Pancreas (tissue), 10 donors: Measurements from ENCODE around the gene RAB40A. TPM values are rescaled to one million over a fixed set of nuclear protein-coding genes. Genes with fewer than 3 reads are reported as not detected.

Experiments
- ATAC-seq, 4 donors: fragments of 200-7000 bp; cut with Tn5 transposase; one replicate each; pipeline versions ENCODE4 v1.8.0 to v1.9.1; 2020; ENCODE audit warnings: mild to moderate bottlenecking in 4 of 4, moderate library complexity in 4 of 4
- DNase-seq, 6 donors: peaks; one replicate each; pipeline ENCODE4 v3.0.0-alpha.2; 2020
- FAIRE-seq: peaks from 2 replicates; lab custom pipeline; 2012; peaks lifted over from hg19 to GRCh38; lab: Jason Lieb, UNC
- H3K27ac ChIP-seq, 4 donors: fragments of 200-600 bp; sonication (generic); 1 replicate in 3 of 4; 2 replicates in 1 of 4; pipeline versions ENCODE4 v1.5.0 to v1.8.0; 2020
- H3K27me3 ChIP-seq, 4 donors: fragments of 200-600 bp; one replicate each; pipeline ENCODE4 v1.8.0; 2021
- H3K36me3 ChIP-seq, 3 donors: fragments of 200-600 bp; sonication (generic) in 1 of 3; one replicate each; pipeline versions ENCODE4 v1.5.0 to v1.8.0; 2020 to 2021
- H3K4me1 ChIP-seq, 3 donors: fragments of 200-600 bp; one replicate each; pipeline ENCODE4 v1.8.0; 2021
- H3K4me3 ChIP-seq, 4 donors: fragments of 200-600 bp; sonication (generic) in 2 of 4; one replicate each; pipeline versions ENCODE4 v1.5.0 to v1.8.0; 2020 to 2021
- H3K9me3 ChIP-seq, 4 donors: fragments of 200-600 bp; one replicate each; pipeline ENCODE4 v1.8.0; 2021
- whole genome bisulfite sequencing, 2 donors: extraction: QIAGEN DNeasy Blood & Tissue Kit; methylation state at CpG; one replicate each; pipeline ENCODE4 v1.1.7; 2013; 5-methylcytosine and 5-hydroxymethylcytosine counted together
- intact Hi-C, 3 donors: fragments of 100-400 bp; cut with DNase I; formaldehyde crosslinking; loops; one replicate each; pipeline versions ENCODE4 v1.11.1 to v1.14.2; 2022
- polyA plus RNA-seq, 2 donors: library from polyadenylated mRNA; stranded (reverse); fragments of 200-250 nt; gene quantifications; one replicate each; pipeline ENCODE4 v1.2.3, GENCODE V29; 2013
- total RNA-seq, 6 donors: library from RNA; stranded (reverse); fragmentation: NEBNext Ultra II Directional in 4 of 6; extraction: Animal tissue kit (Norgen Biotek cat#: 25700) in 4 of 6; gene quantifications; one replicate each; pipeline versions ENCODE4 v1.2.1 to v1.2.4, GENCODE V29; 2021 to 2023
- TF ChIP-seq, protein P1 (sequence below), 4 donors: fragments of 200-600 bp; sonication (generic) in 3 of 4; IDR thresholded peaks; one replicate each; pipeline versions ENCODE4 v1.5.0 to v1.8.0; 2021; ENCODE audit warnings: antibody characterized with exemption in 4 of 4
- donor health status: healthy with polysubstance abuse.
- donor health status: DM: no; HTN: no; CAD: no; lungs with moderate emphysema.
- donor health status: DM: no; HTN: no; CAD: no.
- donor health status: control.
- donor health status: control.
- donor health status: Bipolar disorder and iron deficiency.
- donor health status: DM: yes; HTN: yes; CAD: no.
- donor health status: DM: no; HTN: no; CAD: no.
- donor health status: DM: no; HTN: no; CAD: no.
- donor health status: DM: yes; HTN: yes; CAD: no.

Gene RAB40A, protein sequence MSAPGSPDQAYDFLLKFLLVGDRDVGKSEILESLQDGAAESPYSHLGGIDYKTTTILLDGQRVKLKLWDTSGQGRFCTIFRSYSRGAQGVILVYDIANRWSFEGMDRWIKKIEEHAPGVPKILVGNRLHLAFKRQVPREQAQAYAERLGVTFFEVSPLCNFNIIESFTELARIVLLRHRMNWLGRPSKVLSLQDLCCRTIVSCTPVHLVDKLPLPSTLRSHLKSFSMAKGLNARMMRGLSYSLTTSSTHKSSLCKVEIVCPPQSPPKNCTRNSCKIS
- total RNA-seq = under 1 TPM in 5 of 6 donors, not detected in 1; 0.06 to 0.19 (median 0.12) TPM
- polyA plus RNA-seq = under 1 TPM; 0.08 to 0.12 TPM

DNA sequence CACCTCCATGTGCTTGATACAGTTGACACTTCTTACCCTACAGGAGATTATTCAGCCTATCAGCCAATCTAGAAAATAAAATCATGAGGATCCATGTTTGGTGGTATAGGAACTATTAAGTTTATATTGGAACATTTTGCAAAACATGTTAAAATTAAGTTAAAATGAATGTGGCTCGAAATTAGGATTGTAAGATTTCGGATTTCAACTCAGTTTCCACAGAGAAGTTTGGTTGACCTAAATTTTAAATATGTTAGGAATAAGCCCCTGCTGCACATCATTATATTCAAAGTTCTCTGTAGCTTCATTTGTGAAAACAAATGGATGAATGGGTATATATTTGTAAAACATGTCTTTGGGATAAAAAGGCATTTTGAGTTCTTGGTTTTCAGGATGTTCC lies at the start of gene RAB40A:
TSS of gene RAB40A (minus strand) at position 101 of the 400 bp plus-strand sequence. CDS start 18,733 bp downstream, outside the sequence.
- H3K27me3 ChIP-seq = peaks cover 0 to 9% (median 0%) of the 10 kb centered on the region in 4 donors
- no peak within 1 kb of the TSS for H3K4me3 ChIP-seq
- no peak for FAIRE-seq
- 30 to 77% methylated on average over 2 of the region's 2 CpGs for WGBS, 2 donors
- H3K9me3 ChIP-seq = no peaks in the 10 kb centered on the region
- DNase-seq = no peak
- TF ChIP-seq, protein P1, sequence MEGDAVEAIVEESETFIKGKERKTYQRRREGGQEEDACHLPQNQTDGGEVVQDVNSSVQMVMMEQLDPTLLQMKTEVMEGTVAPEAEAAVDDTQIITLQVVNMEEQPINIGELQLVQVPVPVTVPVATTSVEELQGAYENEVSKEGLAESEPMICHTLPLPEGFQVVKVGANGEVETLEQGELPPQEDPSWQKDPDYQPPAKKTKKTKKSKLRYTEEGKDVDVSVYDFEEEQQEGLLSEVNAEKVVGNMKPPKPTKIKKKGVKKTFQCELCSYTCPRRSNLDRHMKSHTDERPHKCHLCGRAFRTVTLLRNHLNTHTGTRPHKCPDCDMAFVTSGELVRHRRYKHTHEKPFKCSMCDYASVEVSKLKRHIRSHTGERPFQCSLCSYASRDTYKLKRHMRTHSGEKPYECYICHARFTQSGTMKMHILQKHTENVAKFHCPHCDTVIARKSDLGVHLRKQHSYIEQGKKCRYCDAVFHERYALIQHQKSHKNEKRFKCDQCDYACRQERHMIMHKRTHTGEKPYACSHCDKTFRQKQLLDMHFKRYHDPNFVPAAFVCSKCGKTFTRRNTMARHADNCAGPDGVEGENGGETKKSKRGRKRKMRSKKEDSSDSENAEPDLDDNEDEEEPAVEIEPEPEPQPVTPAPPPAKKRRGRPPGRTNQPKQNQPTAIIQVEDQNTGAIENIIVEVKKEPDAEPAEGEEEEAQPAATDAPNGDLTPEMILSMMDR (IDR thresholded peaks at IDR 0.05) = no peak
- no peak within 1 kb of the TSS for H3K27ac ChIP-seq
- H3K4me1 ChIP-seq = no peaks in the 10 kb centered on the region
- intact Hi-C loops = no loop called here
- no peaks in the 10 kb centered on the region for H3K36me3 ChIP-seq
- ATAC-seq = no peak

DNA sequence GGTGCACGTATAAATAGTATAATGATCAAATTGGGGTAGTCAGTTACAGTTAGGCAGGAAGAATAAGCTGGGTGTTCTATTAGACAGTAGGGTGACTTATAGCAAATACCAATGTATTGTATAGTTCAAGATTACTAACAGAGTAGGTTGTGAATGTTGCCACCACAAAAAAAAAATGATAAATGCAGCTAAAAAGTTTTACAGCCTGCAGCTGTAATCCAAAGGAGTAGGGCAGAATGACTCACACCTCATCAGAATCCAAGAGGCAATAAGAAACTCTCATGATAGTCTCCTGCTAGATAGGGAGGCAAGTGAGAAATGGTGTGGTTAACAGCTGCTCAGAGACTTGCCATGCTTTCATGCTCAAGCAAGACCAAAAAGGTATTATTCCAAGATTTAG lies 46.5 kb upstream of the RAB40A start:
- Histone ChIP-seq H3K4me3 (no peak overlapping the region), H3K27ac (no peak overlapping the region), H3K4me1 (no peaks in the 10 kb centered on the region), H3K36me3 (no peaks in the 10 kb centered on the region), H3K27me3 (peaks cover 0 to 10% (median 0%) of the 10 kb centered on the region in 4 donors), H3K9me3 (no peaks in the 10 kb centered on the region)
- TF ChIP-seq, protein P1 (IDR thresholded peaks at IDR 0.05) = no peak
- FAIRE-seq = no peak
- no peak for ATAC-seq
- WGBS, 2 donors = 24 to 54% methylated on average over 1 of the region's 1 CpG
- DNase-seq = no peak
- intact Hi-C loops = no loop called here

DNA sequence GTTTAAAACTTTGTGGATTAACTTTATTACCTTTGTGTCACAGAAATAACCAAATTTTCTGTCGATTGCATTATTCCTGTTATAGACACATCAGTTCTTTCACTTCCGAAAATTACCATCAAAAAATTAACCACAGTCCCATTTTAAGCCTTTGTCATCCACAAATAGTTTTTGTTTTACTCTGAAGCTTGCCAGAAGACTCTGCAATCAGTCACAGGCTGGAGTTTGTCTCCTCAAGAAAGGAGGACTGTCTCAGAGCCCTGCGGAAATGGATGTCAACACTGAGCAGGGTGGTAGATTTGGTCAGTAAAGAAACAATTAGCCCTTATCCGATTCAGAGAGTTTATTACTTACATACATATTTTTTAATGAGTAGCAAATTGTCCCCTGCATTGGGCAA lies 45.9 kb upstream of the RAB40A start:
- no peaks in the 10 kb centered on the region for H3K4me1 ChIP-seq
- ATAC-seq (no peak), FAIRE-seq (no peak), DNase-seq (no peak)
- WGBS, 2 donors = 71 to 78% methylated on average over 4 of the region's 4 CpGs
- intact Hi-C loops = no loop called here
- no peak overlapping the region for H3K27ac ChIP-seq
- H3K4me3 ChIP-seq = no peak overlapping the region
- TF ChIP-seq, protein P1 (IDR thresholded peaks at IDR 0.05) = no peak
- peaks cover 0 to 10% (median 0%) of the 10 kb centered on the region in 4 donors for H3K27me3 ChIP-seq
- no peaks in the 10 kb centered on the region for H3K36me3 ChIP-seq
- no peaks in the 10 kb centered on the region for H3K9me3 ChIP-seq

DNA sequence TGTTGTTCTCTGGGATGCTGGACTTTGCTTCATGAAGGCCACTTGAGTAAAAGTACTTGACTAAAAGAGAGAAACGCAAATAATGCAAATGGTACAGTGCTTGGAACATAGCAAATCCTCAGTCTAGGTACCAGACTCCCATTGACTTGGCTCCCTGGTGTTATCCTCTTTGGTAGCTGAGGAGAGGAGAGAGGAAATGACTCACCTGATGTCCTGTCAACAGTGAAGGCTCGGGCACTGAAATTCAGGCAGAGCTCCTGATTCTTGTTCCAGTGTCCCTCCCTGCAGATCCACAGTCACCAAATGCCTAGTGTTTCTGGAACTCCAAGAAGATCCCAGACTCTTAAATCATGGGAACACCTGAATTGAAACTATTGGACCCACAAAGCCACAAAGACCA lies 43.5 kb upstream of the RAB40A start:
- Histone ChIP-seq H3K9me3 (no peaks in the 10 kb centered on the region), H3K36me3 (no peaks in the 10 kb centered on the region), H3K4me3 (no peak overlapping the region), H3K4me1 (no peaks in the 10 kb centered on the region), H3K27me3 (peaks cover 0 to 4% (median under 1%) of the 10 kb centered on the region in 4 donors), H3K27ac (no peak overlapping the region)
- 68 to 84% methylated on average over 2 of the region's 2 CpGs for WGBS, 2 donors
- FAIRE-seq (no peak), DNase-seq (no peak), ATAC-seq (no peak)
- TF ChIP-seq, protein P1 (IDR thresholded peaks at IDR 0.05) = no peak
- intact Hi-C loops = no loop called here

DNA sequence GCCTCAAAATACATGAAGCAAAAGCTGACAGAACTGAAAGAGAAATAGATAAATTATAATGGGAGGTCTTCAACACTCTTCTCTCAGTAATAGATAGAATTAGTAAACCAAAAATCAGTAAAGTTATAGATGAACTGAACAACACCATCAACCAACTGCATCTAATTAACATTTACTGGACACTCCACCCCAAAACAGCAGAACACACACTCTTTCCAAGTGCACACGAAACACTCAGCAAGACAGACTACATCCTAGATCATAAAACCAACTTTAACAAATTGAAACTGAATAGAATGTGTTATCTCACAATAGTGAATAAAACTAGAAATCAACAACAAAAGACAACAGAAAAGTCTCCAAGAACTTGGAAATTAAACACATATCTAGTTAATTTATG lies 41.0 kb upstream of the RAB40A start:
- FAIRE-seq (no peak), ATAC-seq (no peak), DNase-seq (no peak)
- no peaks in the 10 kb centered on the region for H3K4me1 ChIP-seq
- H3K36me3 ChIP-seq = no peaks in the 10 kb centered on the region
- H3K4me3 ChIP-seq = no peak overlapping the region
- no peaks in the 10 kb centered on the region for H3K9me3 ChIP-seq
- WGBS, 2 donors = 46 to 76% methylated on average over 1 of the region's 1 CpG
- intact Hi-C loops = no loop called here
- no peak overlapping the region for H3K27ac ChIP-seq
- peaks cover 0 to 4% (median 0%) of the 10 kb centered on the region in 4 donors for H3K27me3 ChIP-seq
- TF ChIP-seq, protein P1 (IDR thresholded peaks at IDR 0.05) = no peak
